Karpas-422 (cell line): Measurements from ENCODE around the gene GBA2. TPM values are rescaled to one million over a fixed set of nuclear protein-coding genes. Genes with fewer than 3 reads are reported as not detected.
A peak's percentile ranks its signal among the peaks of the same experiment; 100 is the strongest.

Source experiments
- DNase-seq: peaks from one replicate; pipeline ENCODE4 v3.0.0-alpha.2; 2015
- H2AFZ ChIP-seq: fragments of 200-600 bp; sonication (generic); 2 replicates; pipeline ENCODE4 v1.6.1; 2014; ENCODE audit warnings: antibody characterized with exemption, low read length, mixed read lengths
- H3K27ac ChIP-seq: fragments of 200-600 bp; sonication (generic); 2 replicates; pipeline ENCODE4 v1.5.1; 2014; ENCODE audit warnings: mild to moderate bottlenecking, low read length, moderate library complexity
- H3K27me3 ChIP-seq: fragments of 200-600 bp; sonication (generic); 2 replicates; pipeline ENCODE4 v1.6.1; 2014; ENCODE audit warnings: low read length, mixed read lengths
- H3K36me3 ChIP-seq: fragments of 200-600 bp; sonication (generic); 2 replicates; pipeline ENCODE4 v1.6.1; 2014; ENCODE audit warnings: low read length, mixed read lengths; ENCODE audit not compliant: insufficient read depth
- H3K4me1 ChIP-seq: fragments of 200-600 bp; sonication (generic); 2 replicates; pipeline ENCODE4 v1.6.1; 2014; ENCODE audit warnings: mild to moderate bottlenecking, low read length, mixed read lengths
- H3K4me2 ChIP-seq: fragments of 200-600 bp; sonication (generic); 2 replicates; pipeline ENCODE4 v1.6.1; 2014; ENCODE audit warnings: low read length, low read depth, mild to moderate bottlenecking; ENCODE audit not compliant: poor library complexity, severe bottlenecking
- H3K4me3 ChIP-seq: fragments of 200-600 bp; sonication (generic); 2 replicates; pipeline ENCODE4 v1.5.1; 2014; ENCODE audit warnings: mild to moderate bottlenecking, antibody characterized with exemption, low read length, mixed read lengths
- H3K79me2 ChIP-seq: fragments of 200-600 bp; sonication (generic); 2 replicates; pipeline ENCODE4 v1.6.1; 2014; ENCODE audit warnings: mild to moderate bottlenecking, low read length, mixed read lengths
- H3K9ac ChIP-seq: fragments of 200-600 bp; sonication (generic); 2 replicates; pipeline ENCODE4 v1.6.0; 2014; ENCODE audit warnings: low read length
- H3K9me2 ChIP-seq: fragments of 200-600 bp; sonication (generic), shearing (Covaris generic); replicated peaks from 2 replicates; pipeline ENCODE4 v1.6.0; 2014; ENCODE audit warnings: mild to moderate bottlenecking, low read length, moderate library complexity; ENCODE audit not compliant: insufficient read depth
- H3K9me3 ChIP-seq: fragments of 300-700, 200-600 bp; sonication (generic); 2 replicates; pipeline ENCODE4 v1.6.1; 2014; ENCODE audit warnings: low read length, mixed read lengths
- H4K20me1 ChIP-seq: fragments of 200-600 bp; sonication (generic); 2 replicates; pipeline ENCODE4 v1.6.1; 2014; ENCODE audit warnings: mild to moderate bottlenecking, antibody characterized with exemption, low read length, low read depth; ENCODE audit not compliant: insufficient read depth
- total RNA-seq: library from RNA; depleted of rRNA; stranded (reverse); fragments of >200 nt; shearing (Covaris generic); gene quantifications from 2 replicates; pipeline ENCODE4 v1.2.3, GENCODE V29; 2014; ENCODE audit warnings: low replicate concordance

GBA2 gene
- total RNA-seq, 1 experiment from 2014 or later: 54.9 TPM

DNA sequence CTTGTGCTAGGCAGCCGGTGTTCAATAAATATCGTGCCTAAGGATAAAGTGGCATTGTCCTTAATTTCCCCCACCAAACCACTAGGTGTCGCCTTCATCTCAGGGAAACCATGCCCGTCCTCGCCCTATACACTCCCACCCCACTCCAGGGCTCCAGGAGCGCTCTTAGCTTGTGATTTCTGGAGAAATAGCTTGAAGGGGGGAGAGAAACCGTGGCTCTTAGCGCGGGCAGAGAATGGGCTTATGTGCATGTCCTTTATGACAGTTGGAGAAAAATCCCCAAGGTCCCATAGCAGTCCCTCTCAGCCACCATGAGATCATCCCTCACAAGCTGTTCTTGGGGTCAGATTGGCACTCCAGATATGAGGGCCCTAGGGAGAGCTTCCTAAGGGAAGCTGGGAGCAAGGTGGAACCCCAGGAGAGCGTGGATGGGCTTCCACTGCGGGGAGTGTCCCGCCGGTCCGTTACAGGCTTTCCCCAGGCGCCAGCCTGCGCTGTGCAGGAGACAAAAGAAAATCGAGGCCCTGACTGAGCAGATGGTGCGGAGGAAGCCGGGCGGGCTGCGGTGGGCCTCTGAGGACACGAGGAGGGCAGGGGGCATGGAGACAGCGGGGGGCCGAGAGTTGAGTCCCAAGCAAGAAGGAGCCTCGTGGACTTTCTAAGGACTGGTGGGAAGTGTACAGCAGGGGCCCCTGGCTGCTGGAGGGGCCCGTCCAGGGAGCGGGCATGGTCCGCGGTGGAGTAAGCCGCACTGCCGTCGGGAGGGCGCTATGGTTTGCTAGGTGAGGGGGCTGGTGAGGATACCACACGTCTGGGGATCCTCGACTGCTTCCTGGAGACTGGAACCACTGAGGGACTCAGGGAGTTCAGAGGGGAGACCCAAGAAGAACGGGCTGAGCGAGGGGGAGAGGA, 41.6 kb upstream of the GBA2 start:
- DNase-seq: peak; percentile 84
- H3K27ac ChIP-seq: no peak overlapping the region
- no peaks in the 10 kb centered on the region for H3K9me2 ChIP-seq

DNA sequence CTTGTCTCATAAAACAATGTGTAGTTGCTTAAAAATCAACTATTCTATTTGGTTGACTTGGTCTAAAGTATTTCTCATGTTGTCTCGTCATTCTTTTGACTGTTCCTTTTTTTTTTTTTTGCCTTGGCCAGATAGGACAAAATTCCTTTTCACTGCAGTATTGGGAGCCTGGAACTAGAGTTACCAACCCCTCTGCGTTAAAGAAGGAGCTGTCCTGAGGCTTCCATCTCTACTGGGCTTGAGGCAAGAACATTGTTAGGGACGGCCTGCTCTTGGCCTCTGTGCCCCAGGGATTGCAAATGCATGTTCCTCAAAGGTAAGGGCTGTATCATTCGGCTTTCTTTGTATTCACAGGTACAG, 41.0 kb upstream of the GBA2 start:
- H3K4me3 ChIP-seq: no peak overlapping the region
- no peaks in the 10 kb centered on the region for H3K27me3 ChIP-seq
- no peaks in the 10 kb centered on the region for H3K9me2 ChIP-seq
- H3K9me3 ChIP-seq: no peaks in the 10 kb centered on the region
- DNase-seq: no peak
- H3K4me2 ChIP-seq: peak overlapping the region; percentile 26
- no peak overlapping the region for H3K9ac ChIP-seq
- peaks cover 8% of the 10 kb centered on the region for H3K79me2 ChIP-seq
- peaks cover 21% of the 10 kb centered on the region for H3K4me1 ChIP-seq
- no peaks in the 10 kb centered on the region for H4K20me1 ChIP-seq
- no peak overlapping the region for H2AFZ ChIP-seq
- peak overlapping the region; percentile 28 for H3K27ac ChIP-seq
- H3K36me3 ChIP-seq: peaks cover 8% of the 10 kb centered on the region; the same call in 1 of the 2 replicates

More for the DNA sequence above, 41.6 kb upstream of the GBA2 start:
- Histone ChIP-seq H3K4me3 (no peak overlapping the region), H3K9ac (no peak overlapping the region), H3K9me3 (no peaks in the 10 kb centered on the region), H3K36me3 (peaks cover 8% of the 10 kb centered on the region; the same call in 1 of the 2 replicates), H3K4me2 (no peak overlapping the region), H3K4me1 (peaks cover 16% of the 10 kb centered on the region), H2AFZ (no peak overlapping the region), H3K27me3 (no peaks in the 10 kb centered on the region), H4K20me1 (no peaks in the 10 kb centered on the region), H3K79me2 (peaks cover 7% of the 10 kb centered on the region)

DNA sequence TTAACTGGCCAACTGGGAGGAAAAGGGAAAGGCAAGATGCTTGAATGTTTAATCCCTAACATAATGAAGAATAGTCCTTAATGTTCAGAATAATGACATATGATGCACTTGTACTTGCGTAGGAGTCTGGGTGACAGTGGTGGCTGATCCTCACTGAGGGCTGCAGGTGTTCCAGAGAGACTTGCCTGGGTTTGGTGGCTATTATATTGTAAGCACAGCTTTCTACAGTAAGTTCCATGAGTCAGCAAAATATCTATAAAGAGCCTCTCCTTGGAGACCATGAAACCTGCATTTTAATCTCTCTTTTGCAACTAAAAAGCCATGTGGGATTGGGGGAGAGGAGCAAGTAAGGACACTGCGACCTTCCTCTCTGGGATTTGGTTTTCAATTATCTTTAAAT, 40.5 kb upstream of the GBA2 start:
- Histone ChIP-seq H3K27ac (peak overlapping the region; percentile 28), H3K9ac (no peak overlapping the region), H3K9me3 (no peaks in the 10 kb centered on the region), H2AFZ (no peak overlapping the region), H4K20me1 (no peaks in the 10 kb centered on the region), H3K4me1 (peaks cover 24% of the 10 kb centered on the region), H3K36me3 (peaks cover 8% of the 10 kb centered on the region; the same call in 1 of the 2 replicates), H3K4me2 (peak overlapping the region; percentile 26), H3K4me3 (no peak overlapping the region), H3K79me2 (peaks cover 10% of the 10 kb centered on the region), H3K9me2 (no peaks in the 10 kb centered on the region), H3K27me3 (no peaks in the 10 kb centered on the region)
- peak; percentile 51 for DNase-seq

DNA sequence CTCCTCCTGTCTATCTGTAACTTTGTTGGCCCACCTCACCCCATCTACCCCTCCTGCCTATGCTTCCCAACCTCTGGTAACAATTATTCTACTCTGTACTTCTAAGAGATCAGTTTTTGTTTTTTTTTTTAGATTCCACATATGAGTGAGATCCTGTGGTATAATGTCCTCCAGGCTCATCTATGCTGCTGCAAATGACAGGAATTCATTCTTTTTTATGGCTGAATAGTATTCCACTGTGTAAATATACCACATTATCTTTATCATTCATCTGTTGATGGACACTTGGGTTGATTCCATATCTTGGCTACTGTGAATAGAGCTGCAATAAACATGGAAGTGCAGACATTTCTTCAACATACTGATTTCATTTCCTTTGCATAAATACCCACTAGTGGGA, 34.4 kb upstream of the GBA2 start:
- peaks cover 31% of the 10 kb centered on the region for H3K36me3 ChIP-seq
- no peaks in the 10 kb centered on the region for H3K9me3 ChIP-seq
- H2AFZ ChIP-seq: no peak overlapping the region
- no peak for DNase-seq
- H3K9me2 ChIP-seq: no peaks in the 10 kb centered on the region
- H3K4me3 ChIP-seq: no peak overlapping the region
- H3K27ac ChIP-seq: no peak overlapping the region
- H3K4me1 ChIP-seq: peaks cover 7% of the 10 kb centered on the region; the same call in 1 of the 2 replicates
- no peak overlapping the region for H3K4me2 ChIP-seq
- no peaks in the 10 kb centered on the region for H3K27me3 ChIP-seq
- no peaks in the 10 kb centered on the region for H4K20me1 ChIP-seq
- H3K9ac ChIP-seq: no peak overlapping the region
- H3K79me2 ChIP-seq: peaks cover 46% of the 10 kb centered on the region

DNA sequence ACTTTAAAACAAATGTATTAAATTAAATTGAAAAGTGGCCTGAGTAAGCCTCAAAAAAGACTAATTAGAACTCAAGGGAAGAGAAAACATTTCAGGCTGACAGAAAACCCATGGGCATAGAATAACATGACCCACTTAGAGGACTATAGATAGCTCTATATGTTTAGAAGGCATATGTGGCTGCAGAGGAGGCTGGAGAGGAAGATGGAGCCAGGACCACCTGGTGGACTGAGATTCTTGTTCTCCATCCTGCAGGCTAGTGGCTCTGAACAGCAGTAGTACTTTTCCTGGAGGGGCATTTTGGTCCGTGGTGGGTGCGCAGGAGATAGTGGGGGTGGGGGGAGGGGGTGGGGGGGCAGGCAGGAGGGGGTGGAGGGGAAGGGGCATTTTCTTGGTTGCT, 32.0 kb upstream of the GBA2 start:
- no peak for DNase-seq
- H3K4me2 ChIP-seq: no peak overlapping the region
- H2AFZ ChIP-seq: no peak overlapping the region
- no peaks in the 10 kb centered on the region for H4K20me1 ChIP-seq
- no peak overlapping the region for H3K4me3 ChIP-seq
- H3K27me3 ChIP-seq: no peaks in the 10 kb centered on the region
- H3K79me2 ChIP-seq: peaks cover 57% of the 10 kb centered on the region
- H3K27ac ChIP-seq: no peak overlapping the region
- H3K9me3 ChIP-seq: no peaks in the 10 kb centered on the region
- no peaks in the 10 kb centered on the region for H3K9me2 ChIP-seq
- no peak overlapping the region for H3K9ac ChIP-seq
- H3K36me3 ChIP-seq: peaks cover 26% of the 10 kb centered on the region
- H3K4me1 ChIP-seq: peaks cover 11% of the 10 kb centered on the region

DNA sequence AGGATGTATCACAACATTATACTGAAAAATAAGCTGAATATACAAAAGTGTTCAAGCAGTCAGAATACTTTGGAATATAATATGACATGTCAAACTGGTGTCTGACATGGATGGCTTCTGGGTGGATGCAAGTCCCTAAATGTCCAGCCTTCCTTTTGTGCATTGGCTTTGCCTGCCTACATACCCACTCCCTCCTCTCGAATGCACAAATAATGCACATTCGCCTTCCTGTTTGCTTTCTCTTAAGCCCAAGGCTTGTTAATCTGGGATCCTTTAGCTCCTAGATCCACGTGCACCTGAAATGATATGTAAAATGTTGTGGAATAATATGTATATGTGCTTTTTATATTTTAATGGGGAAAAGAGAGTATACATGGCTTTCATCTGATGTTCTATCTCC, 29.5 kb upstream of the GBA2 start:
- Histone ChIP-seq H3K79me2 (peaks cover 62% of the 10 kb centered on the region), H3K27me3 (no peaks in the 10 kb centered on the region), H3K27ac (no peak overlapping the region), H2AFZ (no peak overlapping the region), H3K9me3 (no peaks in the 10 kb centered on the region), H3K9ac (no peak overlapping the region), H3K4me3 (no peak overlapping the region), H3K4me2 (no peak overlapping the region), H3K4me1 (peaks cover 22% of the 10 kb centered on the region), H3K9me2 (no peaks in the 10 kb centered on the region), H4K20me1 (no peaks in the 10 kb centered on the region), H3K36me3 (peaks cover 16% of the 10 kb centered on the region)
- DNase-seq: no peak

DNA sequence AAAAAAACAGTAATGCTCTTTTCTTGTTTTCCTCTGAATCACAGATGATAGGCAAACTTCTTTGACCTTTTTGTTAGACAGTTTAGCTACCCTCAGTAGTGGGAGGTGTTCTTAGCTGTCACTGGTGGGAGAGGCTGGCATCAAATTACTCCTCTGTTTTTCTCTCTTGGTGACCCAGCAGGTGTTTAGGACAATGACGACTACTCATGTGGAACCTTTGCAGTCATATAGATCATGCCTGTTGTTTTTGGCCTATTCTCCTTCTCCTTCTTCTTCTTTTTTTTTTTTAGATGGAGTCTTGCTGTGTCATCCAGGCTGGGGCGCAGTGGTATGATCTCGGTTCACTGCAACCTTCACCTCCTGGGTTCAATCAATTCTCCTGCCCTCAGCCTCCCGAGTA, 27.0 kb upstream of the GBA2 start:
- no peak overlapping the region for H2AFZ ChIP-seq
- peaks cover 34% of the 10 kb centered on the region for H3K4me1 ChIP-seq
- H3K36me3 ChIP-seq: peaks cover 12% of the 10 kb centered on the region; the same call in 1 of the 2 replicates
- H3K4me3 ChIP-seq: no peak overlapping the region
- H3K9me3 ChIP-seq: no peaks in the 10 kb centered on the region
- peaks cover 74% of the 10 kb centered on the region for H3K79me2 ChIP-seq
- DNase-seq: peak; percentile 66
- H3K9me2 ChIP-seq: no peaks in the 10 kb centered on the region
- H4K20me1 ChIP-seq: no peaks in the 10 kb centered on the region
- no peaks in the 10 kb centered on the region for H3K27me3 ChIP-seq
- H3K27ac ChIP-seq: peak overlapping the region; percentile 48
- no peak overlapping the region for H3K9ac ChIP-seq
- peak overlapping the region; percentile 32 for H3K4me2 ChIP-seq

DNA sequence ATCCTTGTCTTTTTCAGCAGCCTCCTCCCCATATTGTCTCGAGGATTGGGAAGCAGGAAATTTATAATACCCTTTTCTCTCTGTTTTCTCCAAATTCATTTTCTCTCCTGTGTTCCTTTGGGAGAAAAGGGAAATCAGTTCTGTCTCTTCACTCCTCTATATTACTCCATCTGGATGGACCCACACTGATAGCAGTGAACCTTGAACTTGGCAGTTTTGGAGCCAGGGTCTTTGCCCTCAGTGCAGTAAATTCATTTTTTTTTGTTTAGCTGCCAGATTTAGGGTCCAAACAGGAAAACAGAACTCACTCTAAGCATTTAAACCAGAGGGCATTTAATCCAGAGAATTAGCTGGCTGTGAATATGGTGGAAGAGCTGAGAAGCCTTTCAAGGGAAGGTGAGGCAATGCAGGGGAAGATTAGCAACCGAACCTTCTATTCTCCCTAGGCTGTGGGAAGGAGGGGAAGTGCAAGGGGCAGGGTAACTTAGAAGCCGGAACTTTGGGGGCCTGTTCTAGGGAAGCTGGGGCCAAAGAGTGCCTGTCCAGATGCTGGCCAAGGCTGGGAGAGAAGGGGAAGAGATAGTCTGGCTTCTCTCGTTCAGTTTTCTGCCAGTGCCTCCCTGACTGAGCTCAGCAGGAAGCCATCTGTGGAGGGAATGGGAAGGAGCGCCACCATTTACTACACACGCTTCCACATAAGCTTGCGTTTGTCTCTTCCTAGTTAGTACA, 26.0 kb upstream of the GBA2 start:
- Histone ChIP-seq H3K36me3 (peaks cover 5% of the 10 kb centered on the region; the same call in 1 of the 2 replicates), H3K27ac (peak overlapping the region; percentile 48), H4K20me1 (no peaks in the 10 kb centered on the region), H3K4me1 (peaks cover 44% of the 10 kb centered on the region), H3K9me2 (no peaks in the 10 kb centered on the region), H3K9me3 (no peaks in the 10 kb centered on the region), H2AFZ (no peak overlapping the region), H3K79me2 (peaks cover 77% of the 10 kb centered on the region), H3K27me3 (no peaks in the 10 kb centered on the region), H3K4me3 (no peak overlapping the region), H3K9ac (peak overlapping the region; percentile 18; the same call in 1 of the 2 replicates), H3K4me2 (peak overlapping the region; percentile 32)
- DNase-seq: no peak
